BJ (cell line): Measurements from ENCODE around the gene WDFY1. TPM values are rescaled to one million over a fixed set of nuclear protein-coding genes. Genes with fewer than 3 reads are reported as not detected.
"Not testable (repeated sequence)": the region's sequence is repeated elsewhere in the genome, so short reads cannot be mapped to it uniquely, and the experiment has no call there.

Experiments used
- CTCF ChIA-PET: fragments of 350-600 bp; formaldehyde crosslinking; extraction: SDS; loops from one replicate; lab custom pipeline; 2021; ENCODE audit warnings: antibody characterized with exemption, inconsistent platforms; lab: Yijun Ruan, JAX
- POLR2A ChIA-PET: fragments of 300-600 bp; sonication (Branson Sonifier 250); formaldehyde crosslinking; extraction: SDS; loops from one replicate; lab custom pipeline; 2021; ENCODE audit warnings: antibody characterized with exemption; lab: Charles Lee
- DNase-seq: peaks from one replicate; pipeline ENCODE4 v3.0.0-alpha.2; 2011; ENCODE audit warnings: low read depth
- H3K27me3 ChIP-seq: 2 replicates; pipeline ENCODE4 v1.6.0; 2011; ENCODE audit warnings: low read length; ENCODE audit not compliant: control insufficient read depth, insufficient read depth
- H3K36me3 ChIP-seq: 2 replicates; pipeline ENCODE4 v1.5.1; 2011; ENCODE audit warnings: low read length; ENCODE audit not compliant: control insufficient read depth, insufficient read depth
- H3K4me3 ChIP-seq: 2 replicates; pipeline ENCODE4 v1.5.1; 2011; ENCODE audit warnings: low read depth, mild to moderate bottlenecking, control low read depth, low read length
- CTCF ChIP-seq: IDR thresholded peaks from 2 replicates; pipeline ENCODE4 v1.5.1; 2011; ENCODE audit warnings: low read depth, mild to moderate bottlenecking, control low read depth, inconsistent platforms, low read length, moderate library complexity; ENCODE audit not compliant: insufficient read depth
- polyA plus RNA-seq: library from polyadenylated mRNA; depleted of rRNA; stranded (reverse); fragments of >200 nt; gene quantifications from 2 replicates; pipeline ENCODE4 v1.2.3, GENCODE V29; 2011

WDFY1 gene
- polyA plus RNA-seq, 1 experiment: 90.6 TPM

GRCh38 chr2:223884399-223884798 lies 60.7 kb downstream of the WDFY1 start:
- Histone ChIP-seq H3K36me3 (peaks cover 19% of the 10 kb centered on the region), H3K4me3 (no peak overlapping the region), H3K27me3 (no peaks in the 10 kb centered on the region)
- POLR2A ChIA-PET: no interaction called here
- TF ChIP-seq CTCF: no peak
- CTCF ChIA-PET: no interaction called here
- no peak for DNase-seq

GRCh38 chr2:223882715-223883114 lies 62.4 kb downstream of the WDFY1 start:
- POLR2A ChIA-PET: no interaction called here
- Histone ChIP-seq H3K4me3 (no peak overlapping the region), H3K36me3 (peaks cover 21% of the 10 kb centered on the region), H3K27me3 (no peaks in the 10 kb centered on the region)
- DNase-seq: no peak
- CTCF ChIA-PET: no interaction called here
- no peak for TF ChIP-seq CTCF

DNA sequence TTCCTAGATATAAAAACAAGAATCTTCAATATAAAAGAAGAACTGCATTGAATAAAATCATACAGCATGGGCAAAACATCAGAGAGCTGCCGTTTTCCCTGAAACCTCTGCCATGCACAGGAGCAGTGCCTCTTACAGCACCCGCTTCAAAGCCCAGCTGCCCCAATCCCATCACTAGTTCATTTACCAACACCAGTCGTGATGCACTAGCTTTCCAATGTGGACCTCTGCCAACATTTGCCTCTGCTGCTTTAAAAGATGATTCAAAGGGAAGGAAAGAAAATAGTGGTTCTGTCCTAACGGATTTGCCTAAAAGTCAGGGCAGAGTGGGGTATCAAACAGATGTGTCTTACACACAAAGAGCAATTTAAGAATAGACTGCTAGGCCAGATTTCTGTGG lies 64.3 kb downstream of the WDFY1 start:
- no peaks in the 10 kb centered on the region for H3K27me3 ChIP-seq
- POLR2A ChIA-PET: no interaction called here
- peaks cover 23% of the 10 kb centered on the region for H3K36me3 ChIP-seq
- CTCF ChIA-PET: interaction anchor here (0.6 to 1.4 kb wide), 3 partner anchors 9 to 667 kb away, joined by 3 to 4 read pairs (median 3); no protein-coding TSS in a partner anchor
- H3K4me3 ChIP-seq: no peak overlapping the region
- no peak for DNase-seq
- TF ChIP-seq CTCF: no peak

- Histone ChIP-seq H3K27me3 (no peaks in the 10 kb centered on the region), H3K4me3 (no peak overlapping the region), H3K36me3 (peaks cover 26% of the 10 kb centered on the region)
- ChIA-PET POLR2A (no interaction called here), CTCF (interaction anchor here (0.5 kb wide), 1 partner anchor 63 kb away, joined by 3 read pairs; no protein-coding TSS in a partner anchor)
- TF ChIP-seq CTCF: no peak
- no peak for DNase-seq
Measured at GRCh38 chr2:223877721-223878410, 67.3 kb downstream of the WDFY1 start.

GRCh38 chr2:223873672-223874071 lies 71.5 kb downstream of the WDFY1 start:
- no peaks in the 10 kb centered on the region for H3K27me3 ChIP-seq
- ChIA-PET POLR2A (no interaction called here), CTCF (no interaction called here)
- TF ChIP-seq CTCF: no peak
- H3K4me3 ChIP-seq: no peak overlapping the region
- DNase-seq: no peak
- H3K36me3 ChIP-seq: peaks cover 9% of the 10 kb centered on the region

DNA sequence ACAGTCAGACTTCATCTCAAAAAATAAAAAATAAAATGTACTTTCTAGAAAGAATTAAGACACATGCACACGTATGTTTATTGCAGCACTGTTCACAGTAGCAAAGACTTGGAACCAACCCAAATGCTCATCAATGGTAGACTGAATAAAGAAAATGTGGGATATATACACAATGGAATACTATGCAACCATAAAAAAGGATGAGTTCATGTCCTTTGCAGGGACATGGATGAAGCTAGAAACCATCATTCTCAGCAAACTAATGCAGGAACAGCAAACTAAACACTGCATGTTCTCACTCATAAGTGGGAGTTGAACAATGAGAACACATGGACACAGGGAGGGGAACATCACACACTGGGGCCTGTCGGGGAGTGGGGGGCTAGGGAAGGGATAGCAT lies 72.4 kb downstream of the WDFY1 start:
- DNase-seq, POLR2A ChIA-PET, H3K27me3 ChIP-seq, H3K4me3 ChIP-seq, CTCF ChIA-PET: not testable (repeated sequence)
- peaks cover 10% of the 10 kb centered on the region for H3K36me3 ChIP-seq

DNA sequence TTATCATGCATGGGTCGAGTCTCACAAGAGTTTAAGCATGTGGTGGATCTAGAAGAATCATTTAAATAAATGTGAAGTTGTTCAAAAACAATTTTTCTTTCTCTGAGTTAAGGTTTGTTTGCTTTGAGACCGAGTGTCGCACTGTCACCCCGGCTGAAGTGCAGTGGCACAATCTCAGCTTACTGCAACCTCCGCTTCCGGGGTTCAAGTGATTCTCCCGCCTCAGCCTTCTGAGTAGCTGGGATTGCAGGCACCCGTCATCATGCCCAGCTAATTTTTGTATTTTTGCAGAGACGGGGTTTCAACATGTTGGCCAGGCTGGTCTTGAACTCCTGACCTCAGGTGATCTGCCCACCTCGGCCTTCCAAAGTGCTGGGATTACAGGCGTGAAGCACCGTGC lies 73.5 kb downstream of the WDFY1 start:
- H3K36me3 ChIP-seq, POLR2A ChIA-PET, H3K27me3 ChIP-seq, H3K4me3 ChIP-seq, DNase-seq: not testable (repeated sequence)
- CTCF ChIA-PET: interaction anchor here (0.8 kb wide), 1 partner anchor 9 kb away, joined by 3 read pairs; no protein-coding TSS in a partner anchor
